Renal cortex interstitium (tissue), 11 donors: ENCODE measurements around the gene PINLYP. TPM values are rescaled to one million over a fixed set of nuclear protein-coding genes. Genes with fewer than 3 reads are reported as not detected.
A peak's percentile ranks its signal among the peaks of the same experiment; 100 is the strongest.
"Not testable (repeated sequence)": the region's sequence is repeated elsewhere in the genome, so short reads cannot be mapped to it uniquely, and the experiment has no call there.

Experiments used
- DNase-seq, 11 donors: peaks; one replicate each; pipeline ENCODE4 v3.0.0-alpha.2; 2013; ENCODE audit warnings: low read depth in 9 of 11, low spot score in 4 of 11; ENCODE audit errors: extremely low read depth in 1 of 11
- polyA plus RNA-seq, 3 donors: library from polyadenylated mRNA; unstranded; fragments of 120-200 nt; gene quantifications; one replicate each; pipeline ENCODE4 v1.2.1, GENCODE V29; 2013; ENCODE audit not compliant: insufficient read length in 3 of 3

The PINLYP gene
- polyA plus RNA-seq, 3 donors: 16.6 to 19.1 (median 17.7) TPM

DNA sequence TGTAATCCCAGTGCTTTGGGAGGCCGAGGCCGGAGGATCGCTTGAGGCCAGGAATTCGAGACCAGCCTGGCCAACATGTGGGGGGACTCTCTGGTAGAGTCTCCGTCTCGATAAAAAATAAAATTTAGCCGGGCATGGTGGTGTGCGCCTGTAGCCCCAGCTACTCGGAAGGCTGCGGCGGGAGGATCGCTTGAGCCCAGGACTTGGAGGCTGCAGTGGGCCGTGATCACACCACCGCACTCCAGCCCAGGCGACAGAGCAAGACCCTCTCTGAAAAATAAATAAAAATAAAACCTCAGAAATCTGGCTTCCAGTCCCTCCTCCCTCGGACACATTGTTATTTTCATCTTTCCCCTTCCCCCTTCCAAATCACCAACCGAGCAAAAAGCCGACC is 20.0 kb downstream of the PINLYP start:
- DNase-seq: no peak

DNA sequence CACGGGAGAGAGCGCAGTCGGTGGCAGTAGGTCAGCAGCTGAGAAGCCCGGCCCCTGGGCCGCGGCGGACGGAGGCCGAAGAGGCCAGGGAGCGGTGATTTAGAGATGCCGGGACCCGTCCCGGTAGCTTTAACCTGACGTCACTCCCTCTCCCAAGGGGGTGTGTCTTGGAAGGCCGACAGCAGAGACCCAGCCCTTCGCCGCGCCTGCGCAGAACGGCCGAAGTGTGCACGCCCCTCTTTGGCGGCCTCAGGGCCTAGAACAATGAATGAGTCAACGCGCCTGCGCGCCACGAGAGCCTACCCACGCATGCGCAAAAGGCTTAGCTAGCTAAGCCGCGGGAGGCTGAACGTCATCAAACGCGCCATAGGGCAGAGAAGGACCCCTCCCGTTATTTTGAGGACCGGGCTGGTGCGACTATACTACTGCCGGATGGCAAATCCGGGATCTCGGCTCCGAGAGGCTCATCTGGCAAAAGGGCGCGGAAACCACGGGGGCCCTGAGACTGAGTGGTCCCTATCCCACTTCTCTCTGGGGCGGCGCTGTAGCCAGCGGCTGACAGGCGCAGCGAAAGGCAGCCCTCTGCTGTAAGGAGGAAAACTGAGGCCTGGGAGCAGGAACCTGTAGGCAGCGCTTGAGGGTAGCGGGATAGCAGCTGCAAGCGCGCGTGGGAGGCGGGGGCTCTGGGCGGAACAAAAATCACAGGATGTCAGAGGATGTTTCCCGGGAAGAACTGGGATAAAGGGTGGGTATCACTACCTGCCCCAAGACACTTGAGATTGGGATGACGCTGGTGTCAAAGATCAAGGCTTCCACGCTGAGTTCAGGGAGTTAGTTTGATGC is 20.6 kb downstream of the PINLYP start, which contains the start of the genes IRGQ and ZNF576:
IRGQ (minus strand) TSS at position 136 of the 843 bp plus-strand sequence. CDS start 796 bp downstream, outside the sequence.
ZNF576 (plus strand) TSS at position 597 of the 843 bp plus-strand sequence. CDS start 514 bp downstream, outside the sequence.
- peak; percentile 99 to 100 (median 100) for DNase-seq

- no peak for DNase-seq
Measured at GRCh38 chr19:43596842-43597461, 21.4 kb downstream of the PINLYP start.

DNA sequence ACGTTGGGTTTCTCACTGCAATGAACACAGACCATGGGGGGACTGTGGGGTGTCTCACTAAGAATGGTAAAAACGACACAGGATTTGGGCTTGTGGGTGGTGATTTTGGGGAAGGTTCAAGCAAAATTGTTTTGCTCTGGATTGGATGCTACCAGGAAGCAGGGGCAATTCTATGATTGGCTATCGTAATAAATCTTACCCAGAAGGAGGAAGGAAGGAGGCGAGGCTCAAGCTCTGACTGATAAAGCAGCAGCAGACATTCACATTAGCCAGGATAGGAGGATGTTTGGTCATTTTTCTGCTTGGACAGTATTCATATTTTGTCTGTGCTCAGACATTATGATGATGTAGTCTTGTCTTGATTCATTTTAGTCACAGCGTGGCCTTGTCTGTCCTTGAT is 22.3 kb downstream of the PINLYP start:
- DNase-seq: no peak

DNA sequence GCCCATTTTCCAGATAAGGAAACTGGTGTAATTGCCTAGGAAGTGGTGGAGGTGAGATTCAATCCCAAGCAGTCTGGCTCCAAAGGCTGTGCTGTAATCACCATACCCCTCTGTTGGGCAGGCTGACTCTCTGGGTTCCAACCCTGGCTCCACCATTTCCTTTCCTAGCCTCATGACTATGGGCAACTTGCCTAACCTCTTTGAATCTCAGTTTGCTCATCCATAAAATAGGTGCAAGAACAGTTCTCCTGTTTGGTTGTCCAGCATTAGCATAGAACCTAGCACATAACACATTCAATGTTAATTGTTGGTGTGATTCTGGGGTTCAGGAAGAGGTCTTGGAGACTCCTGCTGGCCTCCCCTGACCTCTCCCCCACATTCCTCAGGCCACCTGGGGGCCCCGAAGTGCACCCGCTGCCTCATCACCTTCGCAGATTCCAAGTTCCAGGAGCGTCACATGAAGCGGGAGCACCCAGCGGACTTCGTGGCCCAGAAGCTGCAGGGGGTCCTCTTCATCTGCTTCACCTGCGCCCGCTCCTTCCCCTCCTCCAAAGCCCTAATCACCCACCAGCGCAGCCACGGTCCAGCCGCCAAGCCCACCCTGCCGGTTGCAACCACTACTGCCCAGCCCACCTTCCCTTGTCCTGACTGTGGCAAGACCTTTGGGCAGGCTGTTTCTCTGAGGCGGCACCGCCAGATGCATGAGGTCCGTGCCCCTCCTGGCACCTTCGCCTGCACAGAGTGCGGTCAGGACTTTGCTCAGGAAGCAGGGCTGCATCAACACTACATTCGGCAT is 23.0 kb downstream of the PINLYP start:
- DNase-seq: no peak

DNA sequence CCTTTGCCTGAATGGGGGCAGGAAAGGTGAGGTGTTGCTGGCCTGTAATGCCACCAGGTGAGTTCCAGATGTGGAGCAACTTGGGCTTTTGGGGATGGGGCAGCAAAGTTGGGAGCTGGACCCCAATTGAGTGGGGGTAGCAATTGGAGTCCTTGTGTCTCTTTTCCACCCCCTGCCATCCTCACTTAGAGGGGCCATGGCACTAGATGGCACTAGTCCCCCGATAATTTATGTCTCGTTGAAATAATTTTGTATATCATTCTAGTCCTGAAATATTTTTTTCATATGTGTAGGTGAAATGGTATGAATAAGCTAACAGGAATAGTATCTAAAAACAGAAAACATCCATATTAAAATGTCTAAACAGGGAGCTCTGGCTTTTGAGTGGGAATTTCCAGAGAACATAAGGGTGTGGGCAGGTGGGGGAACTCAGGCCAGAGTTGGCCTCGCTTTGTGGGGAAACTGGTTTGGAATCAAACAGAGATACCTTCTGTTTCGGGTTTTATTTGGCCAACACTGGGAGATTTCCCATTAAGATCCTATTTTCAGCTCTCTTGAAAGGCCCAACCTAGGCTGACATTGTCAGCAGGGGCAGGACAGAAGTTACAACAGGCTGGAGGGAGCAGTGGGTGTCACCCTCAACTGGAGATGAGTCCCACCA is 24.2 kb downstream of the PINLYP start:
- DNase-seq: no peak

GRCh38 chr19:43600326-43600725 is 24.7 kb downstream of the PINLYP start:
- DNase-seq: not testable (repeated sequence)

DNA sequence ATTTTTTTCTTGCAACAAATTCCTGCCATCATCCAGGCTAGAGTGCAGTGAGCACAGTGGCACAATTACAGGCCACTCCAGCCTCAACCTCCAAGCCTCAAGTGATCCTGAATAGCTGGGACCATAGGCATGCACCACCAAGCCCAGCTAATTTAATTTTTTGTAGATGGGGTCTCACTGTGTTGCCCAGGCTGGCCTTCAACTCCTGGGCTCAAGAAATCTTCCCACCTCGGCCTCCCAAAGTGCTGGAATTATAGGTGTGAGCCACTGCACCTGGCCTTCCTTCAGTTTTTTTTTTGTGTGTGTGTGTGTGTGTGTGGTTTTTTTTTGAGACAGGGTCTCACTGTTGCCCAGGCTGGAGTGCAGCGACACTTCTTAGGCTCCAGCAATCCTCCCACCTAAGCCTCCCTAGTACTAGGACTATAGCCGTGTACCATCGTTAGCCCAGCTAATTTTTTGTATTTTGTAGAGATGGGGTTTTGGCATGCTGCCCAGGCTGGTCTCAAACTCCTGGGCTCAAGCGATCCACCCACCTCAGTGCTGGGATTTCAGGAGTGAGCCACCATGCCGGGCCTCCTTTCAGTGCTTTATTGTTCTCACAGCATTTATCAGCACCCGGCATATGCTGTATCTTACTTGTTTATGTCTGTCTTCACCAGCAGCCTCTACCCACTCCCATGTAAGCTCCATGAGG is 30.4 kb downstream of the PINLYP start:
- no peak for DNase-seq

GRCh38 chr19:43606569-43607229 is 31.1 kb downstream of the PINLYP start:
- DNase-seq: no peak

- no peak for DNase-seq
Measured at GRCh38 chr19:43607238-43608205, 31.9 kb downstream of the PINLYP start.

DNA sequence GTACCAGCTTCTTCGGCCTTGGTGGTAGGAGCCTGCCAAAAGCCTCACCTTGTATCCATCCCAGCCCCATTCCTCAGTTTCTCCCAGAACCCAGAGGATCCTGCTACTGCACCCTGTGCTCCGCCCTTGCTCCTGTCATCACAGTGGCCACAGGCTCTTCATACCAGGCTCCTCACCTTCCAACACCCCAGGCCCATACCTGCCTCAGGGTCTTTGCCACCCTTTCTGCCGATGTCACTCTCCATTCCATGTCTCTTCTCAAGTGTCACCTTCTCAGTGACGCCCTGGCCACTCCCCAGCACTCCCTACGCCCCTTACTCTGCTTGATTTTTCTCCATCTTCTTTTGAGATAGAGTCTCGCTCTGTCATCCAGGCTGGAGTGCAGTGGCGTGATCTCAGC is 34.3 kb downstream of the PINLYP start:
- no peak for DNase-seq

DNA sequence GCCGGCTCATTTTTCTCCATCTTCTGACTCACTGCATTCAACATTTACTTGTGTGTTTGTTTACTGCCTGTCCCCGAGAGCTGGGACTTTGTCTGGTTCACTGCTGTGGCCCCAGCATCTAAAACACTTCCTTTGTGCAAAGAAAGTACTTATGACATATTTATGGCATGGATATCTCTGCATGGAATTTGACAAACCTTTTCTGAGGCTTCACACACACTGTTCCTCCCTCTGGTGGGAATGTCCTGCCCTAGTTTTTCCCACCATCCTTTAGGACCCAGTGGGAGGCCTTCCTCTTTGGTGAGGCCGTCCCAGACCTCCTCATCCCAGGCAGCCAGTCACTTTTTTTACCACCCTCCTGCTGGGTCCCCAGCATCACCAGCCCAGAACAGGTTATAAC is 34.9 kb downstream of the PINLYP start:
- DNase-seq: no peak

DNA sequence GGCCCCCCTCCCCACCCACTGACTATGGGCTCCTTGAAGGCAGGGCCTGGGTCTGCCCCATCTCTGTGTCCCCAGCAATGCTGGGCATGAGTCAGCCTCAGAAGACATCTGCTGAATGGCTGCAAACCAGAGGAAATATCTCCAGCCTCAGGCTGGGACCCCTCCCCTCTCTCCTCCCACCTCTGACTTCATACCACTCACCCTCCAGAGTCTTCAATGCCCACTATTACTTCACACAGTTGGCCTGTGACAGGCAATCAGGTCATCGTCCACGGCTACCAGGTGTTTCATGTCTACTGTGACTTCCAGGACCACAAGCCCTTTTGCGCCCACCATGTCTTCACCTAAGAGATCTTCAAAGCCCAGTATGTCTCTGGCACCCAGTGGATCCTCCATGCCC is 36.2 kb downstream of the PINLYP start, which contains the start of gene SRRM5:
SRRM5 (plus strand) TSS at position 301 of the 400 bp plus-strand sequence; CDS start at position 335, 34 bp downstream.
- no peak for DNase-seq

GRCh38 chr19:43612374-43612773 is 36.8 kb downstream of the PINLYP start:
- no peak for DNase-seq

- DNase-seq: no peak
Measured at GRCh38 chr19:43616306-43616705, 40.7 kb downstream of the PINLYP start.

- no peak for DNase-seq
Measured at GRCh38 chr19:43616954-43617353, 41.4 kb downstream of the PINLYP start.

- DNase-seq: peak in 2 of 11 donors; percentile 44 to 66
Measured at GRCh38 chr19:43618921-43619261, 43.3 kb downstream of the PINLYP start.
